Activated CD8-positive, alpha-beta T cell treated with anti-CD3 and anti-CD28 coated beads for 36 hours (primary cell): ENCODE results near the gene TMEM156. TPM values are rescaled to one million over a fixed set of nuclear protein-coding genes. Genes with fewer than 3 reads are reported as not detected.

Experiments used
- ATAC-seq: fragments of 200-7000 bp; cut with Tn5 transposase; one replicate; pipeline ENCODE4 v1.10.0; 2021; ENCODE audit warnings: mild to moderate bottlenecking, moderate library complexity
- CTCF ChIA-PET: fragments of 350-600 bp; sonication (Branson Sonifier 250); formaldehyde crosslinking; loops from one replicate; lab custom pipeline; 2021; ENCODE audit warnings: antibody characterized with exemption; lab: Charles Lee
- POLR2A ChIA-PET: fragments of 350-600 bp; sonication (Branson Sonifier 250); formaldehyde crosslinking; loops from one replicate; lab custom pipeline; 2021; ENCODE audit warnings: antibody characterized with exemption; lab: Charles Lee
- DNase-seq: peaks from one replicate; pipeline ENCODE4 v3.0.0-alpha.2; 2020
- H3K27ac Mint-ChIP-seq: one replicate; pipeline ENCODE4 v1.8.0; 2021; ENCODE audit warnings: mild to moderate bottlenecking, mixed read lengths
- H3K27me3 Mint-ChIP-seq: one replicate; pipeline ENCODE4 v1.8.0; 2021; ENCODE audit warnings: mixed read lengths
- H3K36me3 Mint-ChIP-seq: one replicate; pipeline ENCODE4 v1.8.0; 2021; ENCODE audit warnings: low read depth, mixed read lengths
- H3K4me1 Mint-ChIP-seq: one replicate; pipeline ENCODE4 v1.8.0; 2021; ENCODE audit warnings: low read depth, mixed read lengths
- H3K4me3 Mint-ChIP-seq: one replicate; pipeline ENCODE4 v1.8.0; 2021; ENCODE audit warnings: mild to moderate bottlenecking, moderate library complexity, mixed read lengths
- H3K9me3 Mint-ChIP-seq: one replicate; pipeline ENCODE4 v1.8.0; 2021; ENCODE audit warnings: mixed read lengths
- CTCF ChIP-seq: fragments of 200-600 bp; IDR thresholded peaks from one replicate; pipeline ENCODE4 v1.8.0; 2022; ENCODE audit warnings: antibody characterized with exemption, mild to moderate bottlenecking
- intact Hi-C: fragments of 100-400 bp; cut with micrococcal nuclease; formaldehyde crosslinking; loops from one replicate; pipeline ENCODE4 v1.10.0; 2022
- total RNA-seq, 2 experiments: library from RNA; stranded (reverse); gene quantifications; one replicate each; pipeline ENCODE4 v1.2.3, GENCODE V29; 2021

Gene TMEM156
- total RNA-seq, 2 experiments from 2014 or later, result 11.7 to 12.0 TPM

GRCh38 chr4:38985410-38986100 lies 46.7 kb downstream of the TMEM156 start:
- Mint-ChIP-seq H3K4me3 (no peak overlapping the region), H3K27ac (peak overlapping the region; percentile 19)

GRCh38 chr4:38983787-38984598 lies 48.2 kb downstream of the TMEM156 start:
- TF ChIP-seq CTCF, result no peak
- DNase-seq (no peak), ATAC-seq (no peak)
- no peaks in the 10 kb centered on the region for H3K9me3 Mint-ChIP-seq
- peaks cover 45% of the 10 kb centered on the region for H3K36me3 Mint-ChIP-seq
- ChIA-PET CTCF (interaction anchor here (0.7 to 1.4 kb wide), 5 partner anchors 32 to 180 kb away, joined by 3 read pairs; no protein-coding TSS in a partner anchor), POLR2A (interaction anchor here (1.2 kb wide), 1 partner anchor 10 kb away, joined by 4 read pairs; no protein-coding TSS in a partner anchor)
- no peaks in the 10 kb centered on the region for H3K27me3 Mint-ChIP-seq
- intact Hi-C loops, result loop anchor here (5.0 to 10.0 kb wide), 2 partner anchors 37 to 51 kb away; partner anchors contain the start of gene TMEM156
- H3K4me3 Mint-ChIP-seq, result no peak overlapping the region
- peaks cover 59% of the 10 kb centered on the region for H3K4me1 Mint-ChIP-seq
- peak overlapping the region; percentile 53 for H3K27ac Mint-ChIP-seq

More at GRCh38 chr4:38985410-38986100, 46.7 kb downstream of the TMEM156 start:
- no peaks in the 10 kb centered on the region for H3K27me3 Mint-ChIP-seq
- ChIA-PET CTCF (interaction anchor here (1.3 to 1.9 kb wide), 5 partner anchors 27 to 181 kb away, joined by 3 to 7 read pairs (median 3); partner anchors contain the start of gene TLR1), POLR2A (interaction anchor here (0.6 kb wide), 1 partner anchor 293 kb away, joined by 3 read pairs; no protein-coding TSS in a partner anchor)
- ATAC-seq, result no peak
- no peak for TF ChIP-seq CTCF
- peaks cover 49% of the 10 kb centered on the region for H3K4me1 Mint-ChIP-seq
- H3K9me3 Mint-ChIP-seq, result no peaks in the 10 kb centered on the region
- H3K36me3 Mint-ChIP-seq, result peaks cover 40% of the 10 kb centered on the region
- DNase-seq, result no peak
- intact Hi-C loops, result loop anchor here (10.0 kb wide), 1 partner anchor 49 kb away; the partner anchor contains the start of gene TMEM156

- Mint-ChIP-seq H3K36me3 (peaks cover 40% of the 10 kb centered on the region), H3K27me3 (no peaks in the 10 kb centered on the region), H3K9me3 (no peaks in the 10 kb centered on the region), H3K4me1 (peaks cover 59% of the 10 kb centered on the region), H3K4me3 (no peak overlapping the region), H3K27ac (no peak overlapping the region)
- ChIA-PET CTCF (no interaction called here), POLR2A (no interaction called here)
- TF ChIP-seq CTCF, result no peak
- intact Hi-C loops, result loop anchor here (5.0 to 10.0 kb wide), 2 partner anchors 36 to 52 kb away; partner anchors contain the start of gene TMEM156
- ATAC-seq (no peak), DNase-seq (no peak)
Observed at GRCh38 chr4:38983291-38983690, 48.9 kb downstream of the TMEM156 start.

GRCh38 chr4:38982361-38983095 lies 49.7 kb downstream of the TMEM156 start:
- intact Hi-C loops, result loop anchor here (5.0 to 10.0 kb wide), 2 partner anchors 35 to 52 kb away; partner anchors contain the start of gene TMEM156

More at GRCh38 chr4:38982361-38983095, 49.7 kb downstream of the TMEM156 start:
- Mint-ChIP-seq H3K9me3 (no peaks in the 10 kb centered on the region), H3K4me1 (peaks cover 58% of the 10 kb centered on the region), H3K36me3 (peaks cover 40% of the 10 kb centered on the region), H3K27me3 (no peaks in the 10 kb centered on the region), H3K4me3 (no peak overlapping the region), H3K27ac (peak overlapping the region; percentile 74)
- no peak for DNase-seq
- ChIA-PET CTCF (no interaction called here), POLR2A (no interaction called here)
- no peak for ATAC-seq
- no peak for TF ChIP-seq CTCF
